Activated CD4-positive, CD25-positive, alpha-beta regulatory T cell (primary cell): Measurements from ENCODE around the gene IKZF3.
A peak's percentile ranks its signal among the peaks of the same experiment; 100 is the strongest.
"Not testable (repeated sequence)": the region's sequence is repeated elsewhere in the genome, so short reads cannot be mapped to it uniquely, and the experiment has no call there.

Experiments
- DNase-seq, 4 experiments: peaks; one replicate each; lab custom pipeline; 2025; lab: John Stamatoyannopoulos, UW

IKZF3 gene

DNA sequence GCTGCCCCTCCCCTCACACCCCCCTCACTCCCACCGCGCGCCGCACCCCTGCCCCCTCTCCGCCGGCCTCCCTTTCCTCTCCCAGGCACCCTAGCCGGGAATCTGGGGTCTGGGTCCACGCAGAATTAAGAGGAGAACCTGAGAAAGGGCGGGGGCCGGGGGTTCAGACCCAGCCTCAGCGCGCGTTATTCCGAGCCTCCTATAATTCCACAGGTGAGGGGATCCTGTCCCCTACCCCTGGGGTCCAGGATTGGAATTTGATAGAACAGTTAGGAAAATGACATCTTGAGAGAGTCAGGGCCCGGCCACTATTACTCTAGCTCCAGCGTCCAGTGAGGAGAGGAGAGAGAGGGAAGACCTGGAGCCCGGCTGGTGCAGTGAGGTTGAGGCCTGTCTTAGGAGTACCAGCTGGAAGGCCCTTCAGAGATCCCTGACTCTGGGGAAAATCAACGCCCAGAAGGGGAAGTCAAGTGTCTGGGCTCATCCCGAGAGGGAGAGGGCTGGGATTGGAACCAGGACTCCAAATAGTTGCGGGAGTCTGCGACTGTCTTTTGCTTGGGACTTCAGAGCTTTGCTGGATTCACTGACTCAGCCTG, 109.1 kb downstream of the IKZF3 start:
- DNase-seq, result no peak

DNA sequence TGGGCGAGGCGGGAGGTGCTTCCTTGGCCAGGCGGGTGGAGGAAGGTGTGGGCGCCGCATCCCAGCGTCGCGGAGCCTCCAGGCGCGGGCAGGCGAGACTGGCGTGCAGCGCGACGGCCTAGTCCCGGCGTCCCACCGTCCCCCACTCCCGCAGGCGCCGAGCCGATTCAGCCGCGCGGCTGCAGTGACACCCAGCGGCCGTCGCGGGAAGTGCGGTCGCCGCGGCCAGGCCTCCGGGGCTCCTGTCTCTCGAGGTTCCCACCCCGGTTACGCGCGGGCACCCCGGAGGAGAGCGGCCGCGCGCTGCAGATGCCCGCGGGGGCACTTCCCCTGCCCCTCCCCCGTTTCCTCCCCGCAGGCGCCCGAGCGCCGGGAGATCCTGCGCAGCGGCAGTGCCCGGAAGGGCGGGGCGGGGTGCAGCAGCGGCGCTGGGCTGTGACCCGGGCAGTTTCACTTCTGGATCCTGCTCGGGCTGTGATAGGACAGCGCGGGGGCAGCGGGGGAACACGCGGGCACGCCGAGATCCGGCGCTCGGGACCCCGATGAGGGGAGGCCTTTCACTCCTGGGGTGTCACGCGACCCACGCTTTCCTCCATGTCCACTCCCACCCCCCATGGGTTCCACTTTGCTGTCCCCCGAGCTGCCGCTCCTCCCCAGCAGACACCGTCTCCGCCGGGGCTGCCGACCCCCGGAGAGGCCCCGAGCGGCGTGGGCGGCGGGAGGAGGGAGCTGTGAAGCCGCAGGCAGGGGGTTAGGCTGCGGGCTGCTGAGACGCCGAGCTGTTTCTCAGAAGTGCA, 109.8 kb downstream of the IKZF3 start:
- DNase-seq, result peak; percentile 84 to 99 (median 94)

DNA sequence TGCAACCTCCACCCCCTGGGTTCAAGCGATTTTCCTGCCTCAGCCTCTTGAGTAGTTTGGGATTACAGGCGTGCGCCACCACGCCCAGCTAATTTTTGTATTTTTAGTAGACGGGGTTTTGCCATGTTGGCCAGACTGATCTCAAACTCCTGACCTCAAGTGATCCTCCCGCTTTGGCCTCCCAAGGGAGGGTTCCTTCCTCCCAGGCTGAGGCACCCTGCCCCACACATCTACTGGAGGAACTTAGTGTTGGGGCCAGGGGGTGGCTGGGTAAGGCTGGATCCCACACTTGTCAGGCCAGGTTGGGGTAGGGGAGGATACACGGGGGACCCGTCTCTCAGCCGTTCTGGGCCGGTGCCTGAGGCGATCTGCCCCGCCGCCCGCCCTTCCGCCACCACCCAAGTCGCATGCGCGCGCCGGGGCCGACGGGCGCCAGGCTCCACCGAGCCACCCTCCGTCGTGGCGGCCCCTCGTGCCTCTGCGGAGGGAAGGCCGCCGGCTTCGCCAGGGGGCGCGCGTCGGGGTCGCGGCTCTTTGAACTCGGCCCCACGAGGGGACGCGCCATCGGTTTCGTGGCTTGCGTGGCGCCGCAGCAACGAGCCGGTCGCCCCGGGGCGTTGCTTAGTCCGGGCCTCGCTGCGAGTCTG, 110.5 kb downstream of the IKZF3 start:
- DNase-seq, result peak in 3 of 4 experiments; percentile 63 to 78 (median 74)

DNA sequence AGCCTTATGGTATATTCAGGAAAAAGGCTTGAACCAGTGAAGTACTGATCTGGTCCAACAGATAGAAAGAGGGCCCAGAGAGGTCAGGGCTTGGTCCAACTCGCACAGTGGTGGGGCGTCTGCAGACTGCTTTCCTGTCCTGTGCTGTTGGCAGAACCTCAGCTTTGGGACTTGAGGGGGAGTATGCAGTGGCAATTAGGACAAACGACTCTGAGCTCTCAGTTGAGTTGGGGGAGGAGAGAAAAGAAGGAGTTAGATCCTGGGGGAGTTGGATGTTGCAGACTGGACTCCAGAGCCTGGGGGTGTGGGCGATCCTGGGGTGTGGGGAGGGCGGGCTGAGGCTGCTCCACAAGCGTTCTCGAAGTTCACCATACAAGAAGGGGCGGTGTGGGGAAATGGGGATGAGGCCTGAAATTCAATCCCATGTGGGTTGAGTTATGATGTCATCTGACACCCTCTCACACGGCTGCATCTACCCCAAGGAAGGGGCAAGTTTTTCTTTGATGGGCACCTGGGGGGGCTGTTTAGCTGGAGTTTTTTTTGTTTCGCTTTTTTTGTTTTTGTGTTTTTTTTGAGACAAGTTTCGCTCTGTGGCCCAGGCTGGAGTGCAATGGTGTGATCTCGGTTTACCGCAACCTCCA, 111.8 kb downstream of the IKZF3 start:
- DNase-seq, result no peak

DNA sequence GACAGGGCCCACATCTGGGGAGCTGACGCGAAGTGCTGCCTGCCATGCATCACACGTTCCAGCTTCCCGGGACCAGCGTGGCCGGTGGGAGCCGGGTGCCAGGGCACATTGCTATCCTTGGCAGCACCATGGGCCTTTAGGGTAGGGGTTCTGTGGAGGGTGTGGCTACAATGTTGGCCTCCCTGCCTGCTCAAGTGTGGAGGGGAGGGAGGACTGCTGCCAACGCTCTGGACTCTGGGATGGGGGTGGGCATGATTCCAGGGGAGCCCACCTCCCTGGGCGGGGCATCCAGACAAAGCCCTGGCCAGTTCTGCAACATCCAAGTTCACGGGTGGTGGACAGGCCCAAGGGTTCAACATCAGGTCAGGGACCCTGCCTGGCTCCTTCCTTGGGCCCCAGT, 112.5 kb downstream of the IKZF3 start:
- no peak for DNase-seq

DNA sequence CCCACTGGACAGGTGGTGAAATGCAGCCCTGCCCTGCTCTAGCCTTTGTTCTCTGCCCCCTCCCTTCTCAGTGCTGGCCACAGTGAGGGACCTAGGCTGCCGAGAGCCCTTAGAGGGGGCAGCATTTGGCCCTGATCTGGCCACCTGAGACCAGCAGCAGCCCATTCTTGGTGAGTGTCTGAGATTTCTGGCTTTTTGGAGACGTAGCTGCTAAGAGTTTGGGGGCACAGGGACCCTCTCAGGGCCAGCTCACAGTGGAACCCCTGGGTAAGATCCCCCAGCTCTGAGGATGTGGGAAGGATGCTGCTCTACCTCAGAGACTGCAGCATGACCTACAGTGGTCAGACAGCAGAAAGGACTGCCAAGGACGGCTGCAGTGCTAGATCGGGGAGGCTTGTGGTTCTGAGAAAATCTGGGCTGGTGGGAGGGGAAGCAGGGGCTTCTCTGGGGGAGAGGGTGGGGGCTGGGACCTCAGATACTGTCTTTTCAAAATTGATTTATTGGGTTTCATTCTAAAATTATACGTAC, 113.0 kb downstream of the IKZF3 start:
- no peak for DNase-seq

DNA sequence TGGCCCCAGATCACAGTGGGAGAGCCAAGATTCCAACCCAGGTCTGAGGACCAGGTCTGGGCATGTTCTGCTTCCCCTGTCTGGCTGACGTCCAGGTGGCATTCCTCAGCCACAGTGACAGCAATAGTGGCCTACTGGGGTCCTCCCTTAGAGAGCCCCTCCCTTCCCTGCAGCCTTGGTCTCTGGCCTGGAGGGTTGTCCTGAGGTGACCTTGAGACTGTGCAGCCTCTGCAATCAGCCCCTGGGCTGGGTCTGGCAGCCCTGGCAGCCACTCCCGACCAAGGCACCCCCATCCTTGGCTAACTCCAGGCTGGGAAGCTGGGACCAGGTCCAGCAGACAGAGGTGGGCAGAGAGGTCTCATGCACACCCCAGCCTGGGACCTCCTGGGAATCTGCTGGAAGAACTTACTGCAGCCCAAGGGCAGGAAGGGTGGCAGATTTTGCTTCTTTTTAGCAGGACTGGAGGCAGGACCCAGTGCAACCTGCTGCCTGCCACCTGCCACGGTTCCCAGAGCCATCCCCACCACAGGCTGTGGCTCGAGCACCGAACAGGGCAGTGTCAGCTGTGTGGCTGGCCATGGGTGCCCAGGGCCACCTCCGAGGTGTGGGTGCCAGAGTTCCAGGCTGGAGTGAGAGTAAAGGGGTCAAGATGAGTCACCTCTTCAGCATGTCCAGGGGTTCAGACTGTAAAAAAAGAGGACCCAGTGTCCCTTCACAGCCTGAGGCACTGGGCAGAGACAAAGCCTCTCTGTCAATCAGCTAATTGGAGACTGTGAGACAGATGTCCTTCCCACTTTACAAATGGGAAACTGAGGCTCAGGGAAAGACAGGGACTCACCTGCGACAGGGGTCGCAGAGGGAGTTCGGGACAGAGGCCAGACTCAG, 113.7 kb downstream of the IKZF3 start:
- no peak for DNase-seq

DNA sequence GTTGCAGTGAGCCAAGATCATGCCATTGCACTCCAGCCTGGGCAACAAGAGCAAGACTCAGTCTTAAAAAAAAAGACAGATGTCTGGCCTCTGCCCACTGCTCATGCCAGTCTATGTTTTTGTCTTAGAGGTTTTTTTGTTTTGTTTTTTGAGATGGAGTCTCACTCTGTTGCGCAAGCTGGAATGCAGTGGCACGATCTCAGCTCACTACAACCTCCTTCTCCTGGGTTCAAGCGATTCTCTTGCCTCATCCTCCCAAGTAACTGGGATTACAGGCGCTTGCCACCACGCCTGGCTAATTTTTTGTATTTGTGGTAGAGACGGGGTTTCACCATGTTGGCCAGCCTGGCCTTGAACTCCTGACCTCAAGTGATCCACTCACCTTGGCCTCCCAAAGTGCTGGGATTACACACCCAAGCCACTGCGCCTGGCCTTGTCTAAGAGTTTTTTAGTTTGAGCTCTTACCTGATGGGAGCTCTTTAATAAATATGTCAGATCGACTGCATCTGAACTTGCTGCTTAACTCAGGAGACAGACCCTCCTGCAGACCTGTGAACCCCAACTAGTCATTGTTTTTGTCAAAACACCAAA, 115.6 kb downstream of the IKZF3 start:
- not testable (repeated sequence) for DNase-seq

DNA sequence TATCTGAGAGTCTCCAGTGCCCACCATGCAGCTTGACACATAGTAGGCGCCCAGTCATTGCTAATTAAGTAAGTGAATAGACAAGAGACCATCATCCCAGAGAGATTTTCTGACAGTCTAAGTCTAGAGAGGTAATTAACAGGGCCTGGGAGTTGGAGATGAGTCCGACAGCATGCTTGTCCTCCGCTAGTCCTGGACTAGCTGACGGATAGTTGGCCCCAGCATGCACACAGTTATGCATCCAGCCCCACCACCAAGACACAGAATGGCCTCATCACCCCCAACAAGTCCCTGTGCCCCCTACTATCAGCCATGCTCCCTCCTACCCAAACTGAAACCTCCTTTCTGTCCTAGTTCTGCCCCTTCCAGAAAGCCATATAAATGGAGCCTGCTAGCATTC, 116.4 kb downstream of the IKZF3 start:
- no peak for DNase-seq

DNA sequence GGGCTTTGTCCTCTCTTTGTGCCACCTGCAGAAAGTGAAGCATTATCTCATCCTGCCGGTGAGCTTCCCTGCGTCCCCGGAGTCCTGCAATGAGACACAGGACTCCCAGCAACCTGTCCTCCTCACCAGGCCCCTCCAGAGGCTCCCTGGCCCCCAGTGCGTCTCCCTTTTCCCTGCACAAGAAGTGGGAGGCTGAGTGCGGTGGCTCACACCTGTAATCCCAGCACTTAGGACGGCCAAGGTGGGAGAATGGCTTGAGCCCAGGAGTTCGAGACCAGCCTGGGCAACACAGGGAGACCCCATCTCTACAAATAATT, 118.0 kb downstream of the IKZF3 start:
- no peak for DNase-seq

DNA sequence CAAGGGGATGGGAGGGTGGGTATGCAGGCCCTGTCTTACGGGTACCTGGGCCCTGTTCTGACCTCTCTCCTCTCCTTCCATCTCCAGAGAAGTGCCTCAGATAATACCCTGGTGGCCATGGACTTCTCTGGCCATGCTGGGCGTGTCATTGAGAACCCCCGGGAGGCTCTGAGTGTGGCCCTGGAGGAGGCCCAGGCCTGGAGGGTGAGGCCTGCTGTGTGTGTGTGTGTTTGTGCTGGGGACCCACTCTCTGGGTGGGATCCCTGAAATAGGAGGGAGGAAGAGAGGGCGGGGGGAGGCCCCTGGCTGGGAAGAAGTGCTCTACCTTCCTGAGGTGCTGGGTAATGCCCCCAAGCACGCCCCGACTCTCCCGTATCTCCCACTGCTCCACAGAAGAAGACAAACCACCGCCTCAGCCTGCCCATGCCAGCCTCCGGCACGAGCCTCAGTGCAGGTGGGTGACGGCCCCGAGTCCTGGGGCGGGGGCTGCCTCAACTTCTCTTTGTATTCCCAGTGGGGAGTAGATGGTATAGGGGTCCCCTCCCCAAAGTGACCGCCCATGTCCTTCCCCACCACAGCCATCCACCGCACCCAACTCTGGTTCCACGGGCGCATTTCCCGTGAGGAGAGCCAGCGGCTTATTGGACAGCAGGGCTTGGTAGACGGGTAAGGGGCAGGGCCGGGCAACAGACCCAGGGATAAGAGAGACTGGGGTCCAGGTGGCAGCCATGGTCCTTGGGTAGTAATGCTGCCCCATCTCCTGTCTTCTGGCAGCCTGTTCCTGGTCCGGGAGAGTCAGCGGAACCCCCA, 118.6 kb downstream of the IKZF3 start:
- no peak for DNase-seq

DNA sequence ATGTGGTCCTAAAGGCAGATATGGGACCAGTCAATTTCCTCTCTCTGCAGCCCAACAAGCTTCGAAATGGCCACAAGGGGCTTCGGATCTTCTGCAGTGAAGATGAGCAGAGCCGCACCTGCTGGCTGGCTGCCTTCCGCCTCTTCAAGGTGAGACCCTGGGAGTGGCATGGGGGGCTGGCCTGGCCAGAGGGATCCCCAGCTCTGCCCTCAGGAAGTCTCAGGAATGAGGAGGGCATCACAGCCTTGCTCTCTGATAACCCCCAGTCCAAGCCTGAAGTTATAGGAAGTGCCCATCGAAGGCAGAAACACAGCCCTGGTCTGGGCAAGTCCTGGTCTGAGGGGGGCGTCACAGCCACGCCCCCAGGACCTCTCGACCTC, 119.3 kb downstream of the IKZF3 start:
- no peak for DNase-seq

DNA sequence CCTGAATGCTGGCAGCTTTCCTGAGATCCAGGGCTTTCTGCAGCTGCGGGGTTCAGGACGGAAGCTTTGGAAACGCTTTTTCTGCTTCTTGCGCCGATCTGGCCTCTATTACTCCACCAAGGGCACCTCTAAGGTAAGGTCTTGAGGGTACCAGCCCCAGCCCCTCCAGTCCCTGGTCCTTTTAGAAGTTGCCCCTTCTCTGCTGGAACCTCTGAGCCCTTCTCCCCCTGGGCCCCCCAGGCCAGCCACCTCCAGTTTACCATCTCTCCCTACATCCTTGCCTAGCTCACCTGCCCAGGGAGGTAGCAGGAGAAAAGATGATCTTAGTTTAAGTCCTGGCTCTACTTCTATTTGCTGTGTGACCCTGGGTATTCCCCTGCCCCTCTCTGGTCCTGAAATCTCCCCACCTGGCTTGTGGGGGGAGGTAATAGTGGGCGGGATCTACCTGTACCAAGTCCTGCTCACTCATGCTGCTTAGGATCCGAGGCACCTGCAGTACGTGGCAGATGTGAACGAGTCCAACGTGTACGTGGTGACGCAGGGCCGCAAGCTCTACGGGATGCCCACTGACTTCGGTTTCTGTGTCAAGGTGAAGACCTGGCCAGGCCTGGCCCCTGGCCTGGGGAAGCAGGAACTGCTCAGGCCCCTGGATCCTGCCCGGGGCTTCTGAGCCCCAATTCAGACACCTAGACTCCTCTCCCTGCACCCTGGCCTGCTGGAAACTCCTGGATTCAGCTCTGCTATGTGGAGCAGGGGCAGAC, 119.9 kb downstream of the IKZF3 start:
- no peak for DNase-seq

DNA sequence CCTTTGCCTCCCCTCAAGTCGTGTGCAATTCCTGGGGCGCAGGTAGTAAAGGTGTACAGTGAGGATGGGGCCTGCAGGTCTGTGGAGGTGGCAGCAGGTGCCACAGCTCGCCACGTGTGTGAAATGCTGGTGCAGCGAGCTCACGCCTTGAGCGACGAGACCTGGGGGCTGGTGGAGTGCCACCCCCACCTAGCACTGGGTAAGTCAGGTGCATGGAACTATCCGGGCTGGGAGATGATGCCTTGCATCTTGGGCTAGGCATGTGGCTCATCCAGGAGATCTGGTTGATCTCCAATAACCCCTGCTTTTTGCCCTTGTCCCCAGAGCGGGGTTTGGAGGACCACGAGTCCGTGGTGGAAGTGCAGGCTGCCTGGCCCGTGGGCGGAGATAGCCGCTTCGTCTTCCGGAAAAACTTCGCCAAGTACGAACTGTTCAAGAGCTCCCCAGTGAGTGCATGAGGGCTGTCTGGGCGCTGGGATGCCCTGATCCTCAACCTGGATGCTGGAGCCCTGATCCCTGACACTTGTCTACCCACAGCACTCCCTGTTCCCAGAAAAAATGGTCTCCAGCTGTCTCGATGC, 121.2 kb downstream of the IKZF3 start:
- no peak for DNase-seq

DNA sequence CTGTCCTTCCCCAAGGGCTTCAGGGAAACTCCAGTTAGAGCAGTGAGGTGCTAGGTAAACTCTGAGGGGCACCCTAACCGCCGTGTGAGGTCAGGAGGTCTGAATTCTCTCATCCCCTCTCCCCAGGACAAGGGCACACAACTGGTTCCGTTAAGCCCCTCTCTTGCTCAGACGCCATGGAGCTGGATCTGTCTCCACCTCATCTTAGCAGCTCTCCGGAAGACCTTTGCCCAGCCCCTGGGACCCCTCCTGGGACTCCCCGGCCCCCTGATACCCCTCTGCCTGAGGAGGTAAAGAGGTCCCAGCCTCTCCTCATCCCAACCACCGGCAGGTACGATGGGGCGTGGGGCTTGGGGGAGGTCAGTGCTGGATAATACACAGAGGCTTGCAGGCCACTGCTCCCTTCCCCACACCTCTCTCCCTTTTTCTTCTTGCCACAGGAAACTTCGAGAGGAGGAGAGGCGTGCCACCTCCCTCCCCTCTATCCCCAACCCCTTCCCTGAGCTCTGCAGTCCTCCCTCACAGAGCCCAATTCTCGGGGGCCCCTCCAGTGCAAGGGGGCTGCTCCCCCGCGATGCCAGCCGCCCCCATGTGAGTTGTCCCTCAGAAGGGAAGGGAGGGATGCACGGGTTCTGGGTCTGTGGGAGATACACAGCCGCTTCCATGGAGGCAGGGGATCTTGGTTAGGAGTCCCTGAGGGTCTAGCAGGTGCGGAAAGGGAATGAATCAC, 121.8 kb downstream of the IKZF3 start:
- DNase-seq, result no peak

DNA sequence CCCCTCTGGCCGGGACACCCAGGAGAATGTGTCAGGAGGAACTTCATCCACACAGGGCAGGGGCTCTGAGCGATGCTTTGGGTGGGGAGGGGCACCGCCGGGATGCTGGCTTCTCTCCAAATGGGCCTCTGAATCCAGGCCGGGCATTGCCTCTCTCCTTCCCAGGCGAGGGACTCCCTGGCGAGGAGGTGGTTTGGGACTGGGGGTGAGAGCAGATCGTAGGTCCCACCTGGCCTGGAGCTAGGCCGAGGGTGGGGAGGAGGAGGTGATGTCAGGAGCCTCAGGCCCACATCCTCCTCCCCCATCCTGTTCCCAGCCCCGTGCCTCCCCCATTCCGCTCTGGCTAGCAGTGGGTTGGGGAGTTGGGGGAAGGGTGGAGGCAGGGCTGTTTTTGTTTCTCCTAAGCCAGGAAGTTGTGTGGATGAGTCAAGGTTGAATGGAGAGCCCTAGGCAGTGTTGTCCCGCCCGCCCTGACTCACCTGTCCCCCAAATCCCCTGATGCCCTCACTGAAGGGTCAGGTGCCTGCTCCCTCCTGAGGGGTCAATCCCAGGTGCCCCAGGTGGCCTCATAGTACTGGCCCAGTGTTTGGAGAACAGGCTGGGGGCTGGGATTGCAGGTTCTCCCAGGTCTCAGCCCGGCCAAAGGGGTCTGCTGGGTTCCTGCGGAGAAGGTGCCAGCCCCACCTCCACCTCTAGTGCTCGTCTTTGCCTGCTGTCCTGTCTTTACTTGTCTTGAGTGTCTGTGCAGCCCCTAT, 123.6 kb downstream of the IKZF3 start:
- DNase-seq, result no peak

DNA sequence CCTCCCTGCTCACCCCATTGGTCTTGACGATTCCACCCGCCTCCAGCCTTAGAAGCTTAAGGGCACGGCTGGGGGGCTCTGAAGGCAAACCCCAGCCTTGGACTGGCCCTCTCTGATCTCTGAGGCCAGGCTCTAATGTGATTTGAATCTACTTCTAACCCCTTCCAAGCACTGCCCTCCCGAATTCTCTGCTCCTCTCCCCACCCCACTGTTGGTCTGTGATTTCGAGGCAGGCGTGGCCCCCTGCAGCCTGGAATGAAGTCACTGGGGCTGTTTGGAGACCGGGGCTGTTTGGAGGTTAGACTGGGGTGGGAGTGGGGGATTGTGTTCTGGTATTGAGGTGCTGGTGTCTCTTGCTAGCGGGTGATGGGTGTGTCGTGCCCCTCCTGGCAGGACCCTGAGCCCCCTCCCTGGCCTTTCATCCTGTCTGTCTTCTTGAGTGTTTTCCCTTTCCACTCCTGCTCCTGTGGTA, 124.2 kb downstream of the IKZF3 start:
- no peak for DNase-seq
